ENCODE data around the gene NRTN.
"Not testable (repeated sequence)": the region's sequence is repeated elsewhere in the genome, so short reads cannot be mapped to it uniquely, and the experiment has no call there.

Gene NRTN

GRCh38 chr19:5873617-5874199 lies 68.8 kb downstream of the NRTN start:
- DNase-seq = no peak

- not testable (repeated sequence) for DNase-seq
These were observed 69.6 kb downstream of the NRTN start for GRCh38 chr19:5874496-5874895.

- DNase-seq = no peak
These were observed 72.6 kb downstream of the NRTN start for GRCh38 chr19:5877427-5877826.

- DNase-seq = no peak
These were observed 73.0 kb downstream of the NRTN start for GRCh38 chr19:5877882-5878281.
